ENCODE data around the gene PGLYRP1. TPM values are rescaled to one million over a fixed set of nuclear protein-coding genes. Genes with fewer than 3 reads are reported as not detected.

PGLYRP1 gene
- total and polyA plus RNA-seq, 2 of the 13 experiments (the other 11 are each of a cell fraction or from before 2014, with no cell fraction given): not detected

GRCh38 chr19:46015687-46016425 lies 7.0 kb downstream of the PGLYRP1 start (continued):
- TF ChIP-seq SP1 (IDR thresholded peaks at IDR 0.05): no peak
- TF ChIP-seq SP1 (CRISPR knock-in tag; IDR thresholded peaks at IDR 0.05): no peak
- no peak for TF ChIP-seq ZNF180 (CRISPR knock-in tag; IDR thresholded peaks at IDR 0.05; ENCODE audit: borderline replicate concordance, low read depth)

GRCh38 chr19:46014941-46015686 lies 7.7 kb downstream of the PGLYRP1 start:
- ATAC-seq (no peak), FAIRE-seq (no peak), DNase-seq (ENCODE audit: low spot score) (no peak)
- in situ Hi-C loops (cut with HindIII; ENCODE audit: extremely low pct_ligation_motif_present, low pct_unique_long_range_greater_than_20kb) (loop anchor here (10.0 kb wide), 1 partner anchor 200 kb away; the partner anchor contains the start of gene RSPH6A), intact Hi-C loops (cut with micrococcal nuclease; ENCODE audit: unreplicated experiment) (loop anchor here (5.0 kb wide), 1 partner anchor 198 kb away; the partner anchor contains the start of gene RSPH6A)
- H3K79me2 ChIP-seq (ENCODE audit: insufficient read depth, low read length): no peaks in the 10 kb centered on the region
- no peak overlapping the region for H3K4me2 ChIP-seq (ENCODE audit: low read depth, low read length)
- no peak overlapping the region for H3K4me3 ChIP-seq (replicated peaks in 1 of 3; ENCODE audit: insufficient read depth in 1 of 3, low read depth in 2 of 3, low read length in 3 of 3)
- H3K9me3 ChIP-seq (ENCODE audit: low read length): no peaks in the 10 kb centered on the region
- no peaks in the 10 kb centered on the region for H3K36me3 ChIP-seq (replicated peaks in 1 of 2; ENCODE audit: control insufficient read depth in 1 of 2, insufficient read depth in 2 of 2, low read length in 2 of 2)
- ChIA-PET POLR2A (interaction anchor here (0.7 kb wide), 1 partner anchor 53 kb away, joined by 3 read pairs; no protein-coding TSS in a partner anchor), CTCF (ENCODE audit: low intra/inter-chr PET ratio, low total read pairs) (no interaction called here)
- H3K27me3 ChIP-seq (ENCODE audit: control insufficient read depth in 1 of 2, insufficient read depth in 2 of 2, low read length in 2 of 2): no peaks in the 10 kb centered on the region
- H2AFZ ChIP-seq (ENCODE audit: low read length): no peak overlapping the region
- H3K27ac ChIP-seq (ENCODE audit: extremely low read length, insufficient read depth, low read length): no peak overlapping the region
- BruUV-seq (replicated peaks): no TSS peak
- no peaks in the 10 kb centered on the region for H4K20me1 ChIP-seq (ENCODE audit: insufficient read depth, low read length)
- H3K9ac ChIP-seq (ENCODE audit: insufficient read depth, low read depth, low read length): no peak overlapping the region
- WGBS (ENCODE audit: low lambda C conversion rate): 95% methylated on average over 52 of the region's 74 CpGs
- no peak for TF ChIP-seq PRPF4 (IDR thresholded peaks at IDR 0.05; ENCODE audit: low read depth, low read length, poor library complexity, severe bottlenecking)
- no peak for TF ChIP-seq SP1 (IDR thresholded peaks at IDR 0.05)
- TF ChIP-seq SP1 (CRISPR knock-in tag; IDR thresholded peaks at IDR 0.05): no peak
- TF ChIP-seq PITX1 (CRISPR knock-in tag; IDR thresholded peaks at IDR 0.05): no peak
- TF ChIP-seq ZNF3 (CRISPR knock-in tag; IDR thresholded peaks at IDR 0.05): no peak
- TF ChIP-seq, protein P1, sequence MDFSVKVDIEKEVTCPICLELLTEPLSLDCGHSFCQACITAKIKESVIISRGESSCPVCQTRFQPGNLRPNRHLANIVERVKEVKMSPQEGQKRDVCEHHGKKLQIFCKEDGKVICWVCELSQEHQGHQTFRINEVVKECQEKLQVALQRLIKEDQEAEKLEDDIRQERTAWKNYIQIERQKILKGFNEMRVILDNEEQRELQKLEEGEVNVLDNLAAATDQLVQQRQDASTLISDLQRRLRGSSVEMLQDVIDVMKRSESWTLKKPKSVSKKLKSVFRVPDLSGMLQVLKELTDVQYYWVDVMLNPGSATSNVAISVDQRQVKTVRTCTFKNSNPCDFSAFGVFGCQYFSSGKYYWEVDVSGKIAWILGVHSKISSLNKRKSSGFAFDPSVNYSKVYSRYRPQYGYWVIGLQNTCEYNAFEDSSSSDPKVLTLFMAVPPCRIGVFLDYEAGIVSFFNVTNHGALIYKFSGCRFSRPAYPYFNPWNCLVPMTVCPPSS (IDR thresholded peaks at IDR 0.05): no peak
- no peak for TF ChIP-seq SRSF1 (optimal IDR thresholded peaks at IDR 0.05; ENCODE audit: low read depth, low read length)
- no peak for TF ChIP-seq YEATS2 (CRISPR knock-in tag; IDR thresholded peaks at IDR 0.05; ENCODE audit: borderline replicate concordance)
- no peak for TF ChIP-seq PLRG1 (conservative IDR thresholded peaks at IDR 0.05)
- no peak for TF ChIP-seq ONECUT2 (CRISPR knock-in tag; IDR thresholded peaks at IDR 0.05)
- no peak for TF ChIP-seq POLR2AphosphoS5 (IDR thresholded peaks at IDR 0.05; ENCODE audit: low read depth, low read length)
- no peak for TF ChIP-seq ZNF766 (CRISPR knock-in tag; IDR thresholded peaks at IDR 0.05; ENCODE audit: borderline replicate concordance)
- TF ChIP-seq ZFP37 (CRISPR knock-in tag; IDR thresholded peaks at IDR 0.05; ENCODE audit: borderline replicate concordance): no peak
- no peak for TF ChIP-seq ZBTB44 (CRISPR knock-in tag; IDR thresholded peaks at IDR 0.05)
- no peak for TF ChIP-seq NFKB2 (CRISPR knock-in tag; IDR thresholded peaks at IDR 0.05; ENCODE audit: borderline replicate concordance)
- H3K4me1 ChIP-seq (ENCODE audit: insufficient read depth, low read length): no peaks in the 10 kb centered on the region

Data from HepG2 (cell line).